Measurements from ENCODE around the gene TRIM34. TPM values are rescaled to one million over a fixed set of nuclear protein-coding genes. Genes with fewer than 3 reads are reported as not detected.
A peak's percentile ranks its signal among the peaks of the same experiment; 100 is the strongest.
"Not testable (repeated sequence)": the region's sequence is repeated elsewhere in the genome, so short reads cannot be mapped to it uniquely, and the experiment has no call there.

Gene TRIM34
- total RNA-seq, 1 donor from 2014 or later = 1.7 TPM

DNA sequence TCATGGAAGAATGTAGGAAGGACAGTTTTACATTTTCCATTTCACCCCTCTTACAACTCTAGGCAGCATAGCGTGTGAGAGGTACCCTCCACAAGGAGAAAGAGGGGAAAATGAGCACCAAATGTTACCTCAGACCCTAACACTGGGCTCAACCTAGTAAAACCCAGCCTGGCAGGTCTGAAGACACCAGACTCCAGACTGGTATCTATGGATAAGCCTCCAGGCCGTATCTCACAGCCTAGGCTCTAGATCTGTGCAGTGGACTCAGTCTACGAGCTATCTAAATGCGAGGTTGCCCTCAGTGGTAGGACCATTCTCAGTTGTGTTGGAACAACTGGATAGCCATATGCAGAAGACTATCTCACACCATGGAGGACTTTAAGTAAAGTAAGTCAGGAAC lies 49.6 kb downstream of the TRIM34 start:
- Histone ChIP-seq H3K27me3 (ENCODE audit: low read depth) (no peaks in the 10 kb centered on the region), H3K4me1 (peaks cover 6% of the 10 kb centered on the region), H3K9me3 (replicated peaks) (peaks cover 5% of the 10 kb centered on the region), H3K27ac (replicated peaks) (no peak overlapping the region), H3K4me3 (no peak overlapping the region), H3K36me3 (peaks cover 34% of the 10 kb centered on the region)
- no peak for DNase-seq
- TF ChIP-seq, protein P1, sequence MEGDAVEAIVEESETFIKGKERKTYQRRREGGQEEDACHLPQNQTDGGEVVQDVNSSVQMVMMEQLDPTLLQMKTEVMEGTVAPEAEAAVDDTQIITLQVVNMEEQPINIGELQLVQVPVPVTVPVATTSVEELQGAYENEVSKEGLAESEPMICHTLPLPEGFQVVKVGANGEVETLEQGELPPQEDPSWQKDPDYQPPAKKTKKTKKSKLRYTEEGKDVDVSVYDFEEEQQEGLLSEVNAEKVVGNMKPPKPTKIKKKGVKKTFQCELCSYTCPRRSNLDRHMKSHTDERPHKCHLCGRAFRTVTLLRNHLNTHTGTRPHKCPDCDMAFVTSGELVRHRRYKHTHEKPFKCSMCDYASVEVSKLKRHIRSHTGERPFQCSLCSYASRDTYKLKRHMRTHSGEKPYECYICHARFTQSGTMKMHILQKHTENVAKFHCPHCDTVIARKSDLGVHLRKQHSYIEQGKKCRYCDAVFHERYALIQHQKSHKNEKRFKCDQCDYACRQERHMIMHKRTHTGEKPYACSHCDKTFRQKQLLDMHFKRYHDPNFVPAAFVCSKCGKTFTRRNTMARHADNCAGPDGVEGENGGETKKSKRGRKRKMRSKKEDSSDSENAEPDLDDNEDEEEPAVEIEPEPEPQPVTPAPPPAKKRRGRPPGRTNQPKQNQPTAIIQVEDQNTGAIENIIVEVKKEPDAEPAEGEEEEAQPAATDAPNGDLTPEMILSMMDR (IDR thresholded peaks at IDR 0.05; ENCODE audit: borderline replicate concordance) = no peak
- intact Hi-C loops (cut with micrococcal nuclease) = no loop called here

DNA sequence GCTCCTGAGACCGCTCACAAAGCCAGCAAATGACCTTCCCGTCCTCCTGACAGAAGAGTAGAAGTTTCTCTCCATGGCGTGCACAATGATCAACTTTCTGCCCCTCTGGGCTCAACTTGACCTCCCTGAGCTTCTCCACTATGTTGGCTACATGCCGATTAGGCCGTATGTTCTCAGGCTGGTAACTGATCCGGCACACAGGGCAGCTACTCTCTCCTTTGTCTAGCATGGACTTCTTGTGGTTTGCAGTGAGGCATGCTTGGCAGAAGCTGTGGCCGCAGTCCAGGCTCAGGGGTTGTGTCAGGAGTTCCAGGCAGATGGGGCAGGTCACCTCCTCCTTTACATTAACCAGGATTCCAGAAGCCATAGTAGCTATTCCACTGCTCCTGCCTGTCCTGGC lies 55.0 kb downstream of the TRIM34 start:
- Histone ChIP-seq H3K36me3 (peaks cover 28% of the 10 kb centered on the region), H3K9me3 (replicated peaks) (peaks cover 5% of the 10 kb centered on the region), H3K4me1 (peaks cover 30% of the 10 kb centered on the region), H3K4me3 (no peak overlapping the region), H3K27me3 (ENCODE audit: low read depth) (no peaks in the 10 kb centered on the region), H3K27ac (replicated peaks) (no peak overlapping the region)
- intact Hi-C loops (cut with micrococcal nuclease) = no loop called here
- TF ChIP-seq, protein P1 (IDR thresholded peaks at IDR 0.05; ENCODE audit: borderline replicate concordance) = no peak
- DNase-seq = no peak

DNA sequence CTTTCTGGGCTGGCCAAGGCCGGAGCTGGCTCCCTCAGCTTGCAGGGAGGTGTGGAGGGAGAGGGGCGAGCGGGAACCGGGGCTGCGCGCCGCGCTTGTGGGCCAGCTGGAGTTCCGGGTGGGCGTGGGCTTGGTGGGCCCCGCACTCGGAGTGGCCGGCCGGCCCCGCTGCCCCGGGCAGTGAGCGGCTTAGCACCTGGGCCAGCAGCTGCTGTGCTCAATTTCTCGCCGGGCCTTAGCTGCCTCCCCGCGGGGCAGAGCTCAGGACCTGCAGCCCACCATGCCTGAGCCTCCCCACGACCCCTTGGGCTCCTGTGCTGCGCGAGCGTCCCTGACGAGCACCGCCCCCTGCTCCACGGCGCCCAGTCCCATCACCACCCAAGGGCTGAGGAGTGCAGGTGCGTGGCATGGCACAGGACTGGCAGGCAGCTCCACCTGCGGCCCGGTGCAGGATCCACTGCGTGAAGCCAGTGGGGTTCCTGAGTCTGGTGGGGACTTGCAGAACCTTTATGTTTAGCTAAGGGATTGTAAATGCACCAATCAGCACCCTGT lies 58.2 kb downstream of the TRIM34 start:
- H3K9me3 ChIP-seq (replicated peaks); H3K27ac ChIP-seq (replicated peaks); H3K4me3 ChIP-seq; H3K27me3 ChIP-seq (ENCODE audit: low read depth); DNase-seq; intact Hi-C loops (cut with micrococcal nuclease): not testable (repeated sequence)
- Histone ChIP-seq H3K36me3 (peaks cover 22% of the 10 kb centered on the region), H3K4me1 (peaks cover 37% of the 10 kb centered on the region)

DNA sequence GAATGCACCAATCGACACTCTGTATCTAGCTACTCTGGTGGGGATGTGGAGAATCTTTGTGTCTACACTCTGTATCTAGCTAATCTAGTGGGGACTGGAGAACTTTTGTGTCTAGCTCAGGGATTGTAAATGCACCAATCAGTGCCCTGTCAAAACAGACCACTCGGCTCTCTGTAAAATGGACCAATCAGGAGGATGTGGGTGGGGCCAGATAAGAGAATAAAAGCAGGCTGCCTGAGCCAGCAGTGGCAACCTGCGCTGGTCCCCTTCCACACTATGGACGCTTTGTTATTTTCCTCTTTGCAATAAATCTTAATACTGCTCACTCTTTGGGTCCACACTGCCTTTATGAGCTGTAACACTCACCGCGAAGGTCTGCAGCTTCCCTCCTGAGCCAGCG lies 58.8 kb downstream of the TRIM34 start:
- peak overlapping the region; percentile 71 for H3K4me3 ChIP-seq
- DNase-seq; H3K27me3 ChIP-seq (ENCODE audit: low read depth); H3K9me3 ChIP-seq (replicated peaks); intact Hi-C loops (cut with micrococcal nuclease): not testable (repeated sequence)
- H3K4me1 ChIP-seq = peaks cover 38% of the 10 kb centered on the region
- H3K27ac ChIP-seq (replicated peaks) = peak overlapping the region; percentile 96
- H3K36me3 ChIP-seq = peaks cover 15% of the 10 kb centered on the region

DNA sequence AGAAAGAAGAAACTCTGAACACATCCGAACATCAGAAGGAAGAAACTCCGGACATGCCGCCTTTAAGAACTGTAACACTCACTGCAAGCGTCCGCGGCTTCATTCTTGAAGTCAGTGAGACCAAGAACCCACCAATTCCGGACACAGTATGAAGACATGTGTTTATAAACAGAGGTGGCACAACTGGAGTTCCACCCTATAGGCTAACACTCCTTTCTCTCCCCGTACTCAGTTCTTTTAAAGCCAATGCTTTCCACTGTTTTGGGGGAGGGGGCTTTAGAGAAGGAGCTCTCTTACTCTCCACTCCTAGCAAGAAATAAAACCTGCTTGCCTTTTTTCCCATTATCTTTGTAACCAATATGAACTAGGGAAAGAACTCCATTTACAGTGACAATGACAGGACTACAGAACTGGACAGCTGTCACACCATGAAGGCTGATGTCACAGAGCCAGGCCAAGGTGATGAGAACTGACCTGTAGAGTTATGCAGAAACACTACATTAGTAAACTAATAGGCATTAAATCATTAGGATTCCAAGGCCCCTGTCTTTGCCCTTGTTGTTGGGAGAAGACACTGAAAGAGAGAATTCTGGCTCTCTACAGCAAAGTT lies 59.3 kb downstream of the TRIM34 start:
- peaks cover 38% of the 10 kb centered on the region for H3K4me1 ChIP-seq
- H3K36me3 ChIP-seq = peaks cover 10% of the 10 kb centered on the region
- TF ChIP-seq, protein P1 (IDR thresholded peaks at IDR 0.05; ENCODE audit: borderline replicate concordance) = no peak
- no peaks in the 10 kb centered on the region for H3K9me3 ChIP-seq (replicated peaks)
- peak overlapping the region; percentile 71 for H3K4me3 ChIP-seq
- peak overlapping the region; percentile 96 for H3K27ac ChIP-seq (replicated peaks)
- H3K27me3 ChIP-seq (ENCODE audit: low read depth) = no peaks in the 10 kb centered on the region
- intact Hi-C loops (cut with micrococcal nuclease) = no loop called here
- no peak for DNase-seq

DNA sequence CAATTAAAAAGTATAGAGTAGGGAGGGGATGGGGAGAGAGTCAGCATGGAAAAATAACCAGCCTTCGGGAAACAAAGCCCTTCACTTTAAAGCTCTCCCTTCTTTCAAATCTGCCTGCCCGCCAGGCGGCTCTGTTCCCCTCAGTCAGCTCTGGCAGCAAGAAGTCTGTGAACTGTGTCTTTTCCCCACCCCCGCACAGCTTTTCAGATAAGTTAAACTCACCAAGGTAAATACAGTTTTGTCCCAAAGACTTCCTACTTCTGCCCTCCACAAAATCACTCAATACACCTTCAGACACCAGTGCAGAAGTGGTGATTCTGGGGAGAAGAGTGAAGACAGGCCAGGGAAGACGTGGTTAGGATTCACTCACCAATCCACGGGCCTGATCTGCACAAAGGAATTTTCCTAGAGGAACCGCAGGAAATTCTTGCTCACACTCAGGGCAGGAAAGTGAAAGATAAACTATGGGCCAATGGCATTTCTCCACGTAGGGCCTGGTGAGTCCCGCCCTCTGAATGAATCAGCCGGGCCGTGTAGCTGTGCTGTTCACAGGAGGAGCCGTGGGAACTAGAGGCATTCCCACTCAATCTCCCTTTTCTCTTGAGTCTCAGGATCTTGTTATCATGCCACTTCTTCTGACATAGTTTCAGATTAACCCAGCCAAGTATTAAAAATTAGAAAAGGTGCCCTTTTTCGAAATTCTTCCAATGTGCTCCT lies 60.0 kb downstream of the TRIM34 start, which contains the start of gene TRIM5:
Gene TRIM5 (minus strand): TSS at position 429 of the 717 bp plus-strand sequence. CDS start 4,897 bp downstream, outside the sequence.
- TF ChIP-seq, protein P1 (IDR thresholded peaks at IDR 0.05; ENCODE audit: borderline replicate concordance) = peak; percentile 72
- no peaks in the 10 kb centered on the region for H3K27me3 ChIP-seq (ENCODE audit: low read depth)
- H3K4me3 ChIP-seq = peak within 1 kb of the TSS; percentile 71
- no peaks in the 10 kb centered on the region for H3K9me3 ChIP-seq (replicated peaks)
- H3K27ac ChIP-seq (replicated peaks) = peak within 1 kb of the TSS; percentile 96
- H3K4me1 ChIP-seq = peaks cover 40% of the 10 kb centered on the region
- intact Hi-C loops (cut with micrococcal nuclease) = no loop called here
- H3K36me3 ChIP-seq = peaks cover 3% of the 10 kb centered on the region
- peak; percentile 83 for DNase-seq

Data from left ventricle myocardium inferior (tissue), 1 donor.